ENCODE measurements around the gene SERPINA9. TPM values are rescaled to one million over a fixed set of nuclear protein-coding genes. Genes with fewer than 3 reads are reported as not detected.

SERPINA9 gene
- total RNA-seq, 2 experiments from 2014 or later: not detected

DNA sequence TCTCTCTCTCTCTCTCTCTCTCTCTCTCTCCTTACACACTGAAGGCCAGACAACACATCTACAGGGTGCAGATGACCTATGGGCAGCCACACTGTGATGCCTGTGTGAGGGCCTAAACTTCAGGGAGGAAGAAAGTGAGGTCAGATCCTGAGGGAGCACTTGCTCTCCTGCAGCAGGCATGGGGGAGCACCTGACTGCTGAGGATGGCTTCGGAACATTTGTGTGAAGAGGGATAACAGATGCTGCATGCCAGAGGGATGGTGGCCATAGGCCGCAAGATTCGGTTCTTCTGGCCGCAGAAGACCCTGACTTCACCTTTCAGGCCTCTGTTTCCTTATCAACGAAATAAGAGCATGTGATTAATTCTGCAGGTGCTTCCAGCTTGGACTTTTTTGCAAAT, 11.7 kb downstream of the SERPINA9 start:
- no peaks in the 10 kb centered on the region for H3K36me3 ChIP-seq (ENCODE audit: insufficient read depth, low read length)
- ChIA-PET POLR2A (no interaction called here), CTCF (ENCODE audit: unreplicated experiment) (no interaction called here)
- no peak overlapping the region for H2AFZ ChIP-seq (ENCODE audit: low read length)
- TF ChIP-seq CTCF (conservative IDR thresholded peaks at IDR 0.05; ENCODE audit: low read length) (no peak), EZH2phosphoT487 (IDR thresholded peaks at IDR 0.05; ENCODE audit: borderline replicate concordance, low read depth, low read length) (no peak)
- H3K79me2 ChIP-seq (ENCODE audit: insufficient read depth, low read depth, low read length): no peaks in the 10 kb centered on the region
- no TSS peak for BruUV-seq (replicated peaks)
- H3K9me2 ChIP-seq (ENCODE audit: insufficient read depth, low read length): no peaks in the 10 kb centered on the region
- H3K27ac ChIP-seq (ENCODE audit: low read depth, low read length, poor library complexity, severe bottlenecking): no peak overlapping the region
- no peaks in the 10 kb centered on the region for H3K9me3 ChIP-seq (ENCODE audit: low read length)
- intact Hi-C loops (cut with micrococcal nuclease; ENCODE audit: unreplicated experiment): no loop called here
- H4K20me1 ChIP-seq (ENCODE audit: insufficient read depth, low read length): no peaks in the 10 kb centered on the region
- no peak overlapping the region for H3K4me2 ChIP-seq (ENCODE audit: low read length)
- H3K4me3 ChIP-seq (ENCODE audit: low read depth, low read length, poor library complexity, severe bottlenecking): no peak overlapping the region
- H3K4me1 ChIP-seq (ENCODE audit: insufficient read depth, low read length, poor library complexity, severe bottlenecking): no peaks in the 10 kb centered on the region
- no peak for DNase-seq (ENCODE audit: low spot score)

DNA sequence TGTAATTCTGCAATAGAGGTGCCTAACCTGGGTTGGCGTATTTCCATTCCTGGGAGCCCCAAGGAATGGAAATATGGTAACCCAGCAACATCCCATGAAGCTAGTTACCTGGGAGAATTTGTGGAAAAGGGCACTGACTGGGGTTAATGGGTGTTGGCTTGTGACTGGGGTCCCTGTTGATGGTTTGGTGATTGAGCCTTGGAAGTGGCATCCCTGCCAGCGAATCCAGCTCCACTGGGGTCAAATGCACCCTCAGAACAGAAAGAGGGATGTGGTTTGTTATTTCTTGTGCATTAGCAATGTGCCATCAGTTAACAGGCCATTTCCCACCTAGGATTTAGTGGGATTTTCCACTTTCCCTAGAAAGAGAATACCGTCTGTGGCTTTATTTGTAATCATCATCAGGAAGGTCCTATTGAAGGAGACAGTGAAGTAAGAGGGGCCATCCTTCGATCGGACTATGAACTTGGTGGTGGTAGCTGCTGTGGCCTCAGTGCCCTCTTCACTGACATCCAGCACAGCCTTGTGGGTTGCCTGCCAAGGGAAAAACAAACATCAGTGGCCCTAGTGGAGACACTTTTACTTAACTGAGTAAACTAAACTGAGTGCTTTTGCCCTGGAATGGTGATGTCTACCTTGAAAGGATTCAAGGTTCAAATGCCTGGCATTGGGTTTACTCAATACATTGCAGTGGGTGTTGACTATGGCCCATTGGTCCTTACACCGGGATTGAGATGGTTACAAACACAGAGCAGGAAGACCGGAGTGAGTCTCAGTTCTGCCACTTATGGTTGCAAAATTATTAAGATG, 13.0 kb downstream of the SERPINA9 start:
- Histone ChIP-seq H3K4me3 (ENCODE audit: low read depth, low read length, poor library complexity, severe bottlenecking) (no peak overlapping the region), H3K27ac (ENCODE audit: low read depth, low read length, poor library complexity, severe bottlenecking) (no peak overlapping the region), H3K36me3 (ENCODE audit: insufficient read depth, low read length) (no peaks in the 10 kb centered on the region), H3K4me1 (ENCODE audit: insufficient read depth, low read length, poor library complexity, severe bottlenecking) (no peaks in the 10 kb centered on the region), H3K9me2 (ENCODE audit: insufficient read depth, low read length) (no peaks in the 10 kb centered on the region), H3K79me2 (ENCODE audit: insufficient read depth, low read depth, low read length) (no peaks in the 10 kb centered on the region), H3K4me2 (ENCODE audit: low read length) (no peak overlapping the region), H4K20me1 (ENCODE audit: insufficient read depth, low read length) (no peaks in the 10 kb centered on the region), H2AFZ (ENCODE audit: low read length) (no peak overlapping the region), H3K9me3 (ENCODE audit: low read length) (no peaks in the 10 kb centered on the region)
- BruUV-seq (replicated peaks): no TSS peak
- no peak for DNase-seq (ENCODE audit: low spot score)
- TF ChIP-seq EZH2phosphoT487 (IDR thresholded peaks at IDR 0.05; ENCODE audit: borderline replicate concordance, low read depth, low read length) (no peak), CTCF (conservative IDR thresholded peaks at IDR 0.05; ENCODE audit: low read length) (no peak)
- CTCF ChIA-PET (ENCODE audit: unreplicated experiment): no interaction called here
- intact Hi-C loops (cut with micrococcal nuclease; ENCODE audit: unreplicated experiment): no loop called here
- POLR2A ChIA-PET: no interaction called here

GRCh38 chr14:94462219-94462551, 13.8 kb downstream of the SERPINA9 start:
- no peaks in the 10 kb centered on the region for H3K79me2 ChIP-seq (ENCODE audit: insufficient read depth, low read depth, low read length)
- H3K4me1 ChIP-seq (ENCODE audit: insufficient read depth, low read length, poor library complexity, severe bottlenecking): no peaks in the 10 kb centered on the region
- H3K4me2 ChIP-seq (ENCODE audit: low read length): no peak overlapping the region
- no peak overlapping the region for H3K27ac ChIP-seq (ENCODE audit: low read depth, low read length, poor library complexity, severe bottlenecking)
- no peaks in the 10 kb centered on the region for H4K20me1 ChIP-seq (ENCODE audit: insufficient read depth, low read length)
- no peak overlapping the region for H2AFZ ChIP-seq (ENCODE audit: low read length)
- TF ChIP-seq CTCF (conservative IDR thresholded peaks at IDR 0.05; ENCODE audit: low read length): no peak
- TF ChIP-seq EZH2phosphoT487 (IDR thresholded peaks at IDR 0.05; ENCODE audit: borderline replicate concordance, low read depth, low read length): no peak
- no peak for DNase-seq (ENCODE audit: low spot score)
- no peak overlapping the region for H3K4me3 ChIP-seq (ENCODE audit: low read depth, low read length, poor library complexity, severe bottlenecking)
- intact Hi-C loops (cut with micrococcal nuclease; ENCODE audit: unreplicated experiment): no loop called here
- H3K9me2 ChIP-seq (ENCODE audit: insufficient read depth, low read length): no peaks in the 10 kb centered on the region
- ChIA-PET POLR2A (no interaction called here), CTCF (ENCODE audit: unreplicated experiment) (no interaction called here)
- H3K36me3 ChIP-seq (ENCODE audit: insufficient read depth, low read length): no peaks in the 10 kb centered on the region
- BruUV-seq (replicated peaks): no TSS peak
- H3K9me3 ChIP-seq (ENCODE audit: low read length): no peaks in the 10 kb centered on the region
